IPS-18a (cell line): Measurements from ENCODE around the gene CA12.

Experiments used
- H3K27ac ChIP-seq: one replicate; pipeline ENCODE4 v1.5.1; 2013; ENCODE audit warnings: low read length
- H3K27me3 ChIP-seq: one replicate; pipeline ENCODE4 v1.6.1; 2013; ENCODE audit warnings: mild to moderate bottlenecking, low read length; ENCODE audit not compliant: control insufficient read depth, insufficient read depth
- H3K36me3 ChIP-seq: one replicate; pipeline ENCODE4 v1.6.1; 2013; ENCODE audit warnings: low read depth, low read length; ENCODE audit not compliant: control insufficient read depth
- H3K4me1 ChIP-seq: one replicate; pipeline ENCODE4 v1.6.1; 2013; ENCODE audit warnings: low read depth, low read length; ENCODE audit not compliant: control insufficient read depth
- H3K4me3 ChIP-seq: one replicate; pipeline ENCODE4 v1.5.1; 2013; ENCODE audit warnings: low read length
- H3K9ac ChIP-seq: one replicate; pipeline ENCODE4 v1.6.1; 2013; ENCODE audit warnings: mild to moderate bottlenecking, low read length, moderate library complexity
- H3K9me3 ChIP-seq: one replicate; pipeline ENCODE4 v1.6.1; 2013; ENCODE audit warnings: low read depth, low read length; ENCODE audit not compliant: control insufficient read depth

Gene CA12

DNA sequence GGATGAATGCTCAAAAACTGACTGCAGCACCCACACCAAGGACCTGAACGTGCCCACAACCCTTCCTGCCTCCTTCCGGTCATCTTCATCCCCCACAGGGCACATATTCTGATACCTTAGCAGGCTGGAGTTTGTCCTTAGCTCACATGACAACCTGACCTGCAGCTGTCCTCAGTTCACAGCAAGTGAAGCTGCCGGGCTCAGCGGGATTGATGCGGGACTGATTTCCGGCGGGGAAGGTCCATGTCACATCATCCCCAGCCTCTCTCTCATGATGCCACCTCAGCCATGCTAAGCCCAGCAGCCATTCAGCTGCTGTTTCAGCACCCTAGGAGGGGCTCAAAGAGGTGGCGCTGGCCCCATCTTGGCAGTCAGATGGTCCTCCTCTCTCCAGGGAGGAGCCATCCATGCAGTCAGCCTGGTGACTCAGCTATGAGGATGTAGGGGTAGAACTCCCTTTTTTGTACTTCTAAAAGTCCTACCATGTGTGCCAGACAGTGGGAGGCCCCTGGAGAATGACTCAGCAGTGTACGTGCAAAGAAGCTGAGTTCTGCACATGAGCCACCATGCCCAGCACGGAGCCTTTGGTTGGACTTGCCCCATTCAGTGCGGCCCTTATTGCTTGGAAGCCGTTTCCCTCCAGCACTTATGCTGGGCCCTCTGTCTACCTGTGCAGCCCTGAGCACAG lies 9.5 kb downstream of the CA12 start:
- no peaks in the 10 kb centered on the region for H3K36me3 ChIP-seq

DNA sequence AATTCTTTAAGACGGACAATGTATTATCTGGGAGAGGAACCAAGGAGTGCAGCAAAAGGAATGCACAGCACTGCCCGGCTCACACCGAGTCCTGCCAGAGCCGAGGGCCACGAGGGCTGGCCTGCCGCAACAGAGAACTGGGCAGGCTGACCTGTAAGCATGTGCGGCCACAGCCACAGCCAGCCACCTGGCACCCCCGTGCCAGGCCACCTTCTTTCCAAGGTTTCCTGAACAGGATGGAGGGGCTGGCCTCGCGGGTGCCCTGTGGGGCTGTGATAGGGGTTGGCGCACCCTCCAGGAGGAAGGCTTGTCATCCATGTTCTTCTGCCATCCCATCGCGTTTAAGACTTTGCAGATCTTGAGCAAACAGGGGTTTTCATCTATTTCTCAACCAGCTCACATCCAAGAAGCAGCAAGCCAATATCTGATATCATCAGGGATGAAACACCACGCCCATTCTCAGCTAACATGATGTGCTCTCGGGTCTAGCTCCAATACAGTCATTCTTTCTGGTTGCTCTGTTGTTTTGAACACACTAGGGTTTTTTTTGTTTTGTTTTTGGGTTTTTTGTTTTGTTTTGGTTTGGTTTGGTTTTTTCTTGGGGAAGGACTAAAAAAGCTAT lies 10.2 kb downstream of the CA12 start:
- Histone ChIP-seq H3K36me3 (no peaks in the 10 kb centered on the region), H3K4me1 (peaks cover 4% of the 10 kb centered on the region), H3K9me3 (no peaks in the 10 kb centered on the region), H3K9ac (no peak overlapping the region), H3K27ac (no peak overlapping the region), H3K4me3 (no peak overlapping the region), H3K27me3 (no peaks in the 10 kb centered on the region)

More for the DNA sequence above, 9.5 kb downstream of the CA12 start:
- H3K4me3 ChIP-seq = no peak overlapping the region
- H3K27ac ChIP-seq = no peak overlapping the region
- no peaks in the 10 kb centered on the region for H3K9me3 ChIP-seq
- H3K4me1 ChIP-seq = peaks cover 4% of the 10 kb centered on the region
- H3K9ac ChIP-seq = no peak overlapping the region
- H3K27me3 ChIP-seq = no peaks in the 10 kb centered on the region

DNA sequence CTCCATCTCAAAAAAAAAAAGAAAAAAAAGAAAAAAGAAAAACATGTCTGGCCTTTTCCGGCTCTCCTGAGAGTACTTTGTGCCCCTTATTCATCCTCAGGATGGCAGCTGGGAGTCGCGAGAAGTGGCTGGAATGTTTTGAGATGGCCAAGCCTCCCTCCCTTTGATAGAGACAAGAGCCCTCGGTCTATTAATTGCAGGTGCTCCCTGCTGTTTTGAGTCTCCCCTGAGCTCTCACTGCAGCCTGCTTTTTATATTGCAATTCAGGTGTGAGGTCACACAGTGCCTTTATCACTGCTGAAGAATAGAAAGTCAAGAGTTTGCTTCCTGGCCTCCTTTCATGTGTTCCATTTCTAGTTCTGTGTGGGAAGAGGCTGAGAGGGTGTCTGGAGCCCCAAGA lies 10.9 kb downstream of the CA12 start:
- no peaks in the 10 kb centered on the region for H3K27me3 ChIP-seq
- H3K9me3 ChIP-seq = no peaks in the 10 kb centered on the region
- no peak overlapping the region for H3K9ac ChIP-seq
- H3K4me1 ChIP-seq = peaks cover 4% of the 10 kb centered on the region
- H3K4me3 ChIP-seq = no peak overlapping the region
- no peak overlapping the region for H3K27ac ChIP-seq
- H3K36me3 ChIP-seq = no peaks in the 10 kb centered on the region

DNA sequence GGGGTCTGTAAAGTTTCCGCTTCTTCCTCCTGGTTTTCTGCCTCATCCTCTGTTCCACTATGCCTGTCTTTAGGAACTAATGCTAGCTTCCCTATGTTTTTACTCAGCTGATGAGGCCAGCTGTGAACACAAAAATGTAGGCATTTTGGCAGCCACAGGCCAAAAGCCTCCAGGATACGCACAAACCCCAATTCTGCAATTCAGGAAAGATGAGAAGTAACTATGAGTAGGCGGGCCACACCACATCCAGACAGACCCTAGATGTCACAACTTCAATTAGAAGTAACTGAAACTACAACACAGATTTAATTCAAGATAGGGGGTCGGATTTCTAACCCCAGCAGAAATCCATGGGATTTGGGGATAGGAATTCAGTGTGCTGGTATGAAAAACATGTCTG lies 11.9 kb downstream of the CA12 start:
- Histone ChIP-seq H3K4me1 (peaks cover 4% of the 10 kb centered on the region), H3K9me3 (no peaks in the 10 kb centered on the region), H3K36me3 (no peaks in the 10 kb centered on the region), H3K9ac (no peak overlapping the region), H3K27ac (no peak overlapping the region), H3K4me3 (no peak overlapping the region), H3K27me3 (no peaks in the 10 kb centered on the region)

DNA sequence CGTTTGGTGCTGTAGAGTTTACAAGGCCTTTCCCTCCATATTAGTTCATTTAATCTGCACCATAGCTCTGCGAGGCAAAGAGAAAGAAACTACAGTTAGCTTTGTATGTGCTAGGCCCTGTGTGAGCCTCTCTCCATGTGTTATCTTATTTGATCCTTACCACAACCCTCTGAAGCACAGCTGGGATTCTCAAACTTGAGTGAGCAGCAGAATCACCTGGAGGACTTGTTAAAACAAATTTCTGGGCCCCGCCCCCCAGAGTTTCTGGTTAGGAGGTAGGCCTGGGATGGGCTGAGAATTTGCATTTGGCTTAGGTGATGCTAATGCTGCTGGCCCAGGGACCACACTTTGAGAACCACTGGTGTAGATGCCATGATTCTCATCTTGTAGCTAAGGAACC lies 12.3 kb downstream of the CA12 start:
- H3K27ac ChIP-seq = no peak overlapping the region
- peaks cover 4% of the 10 kb centered on the region for H3K4me1 ChIP-seq

DNA sequence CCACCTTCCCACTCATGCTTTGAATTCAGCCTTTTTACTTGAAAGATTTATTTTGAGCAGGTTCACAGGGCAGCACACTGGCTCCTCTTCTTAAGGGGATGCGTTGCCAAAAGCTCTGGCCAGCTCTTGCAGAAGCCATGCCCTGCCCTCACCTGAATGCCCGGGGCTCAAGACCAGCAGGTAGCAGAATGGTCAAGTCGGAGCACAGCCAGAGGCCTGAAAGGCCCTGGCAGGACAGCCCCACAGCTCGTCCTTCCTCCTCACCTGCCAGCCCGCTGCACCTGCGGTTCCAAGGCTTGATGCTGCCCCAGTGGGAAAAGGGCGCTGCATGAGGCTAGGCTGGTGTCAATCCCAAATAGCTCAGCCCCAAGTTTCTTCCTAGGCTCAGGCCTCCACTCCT lies 13.1 kb downstream of the CA12 start:
- Histone ChIP-seq H3K9me3 (no peaks in the 10 kb centered on the region), H3K9ac (no peak overlapping the region), H3K36me3 (no peaks in the 10 kb centered on the region), H3K27me3 (no peaks in the 10 kb centered on the region), H3K27ac (no peak overlapping the region), H3K4me3 (no peak overlapping the region), H3K4me1 (peaks cover 4% of the 10 kb centered on the region)

More for the DNA sequence above, 12.3 kb downstream of the CA12 start:
- Histone ChIP-seq H3K27me3 (no peaks in the 10 kb centered on the region), H3K36me3 (no peaks in the 10 kb centered on the region), H3K9ac (no peak overlapping the region), H3K4me3 (no peak overlapping the region), H3K9me3 (no peaks in the 10 kb centered on the region)

DNA sequence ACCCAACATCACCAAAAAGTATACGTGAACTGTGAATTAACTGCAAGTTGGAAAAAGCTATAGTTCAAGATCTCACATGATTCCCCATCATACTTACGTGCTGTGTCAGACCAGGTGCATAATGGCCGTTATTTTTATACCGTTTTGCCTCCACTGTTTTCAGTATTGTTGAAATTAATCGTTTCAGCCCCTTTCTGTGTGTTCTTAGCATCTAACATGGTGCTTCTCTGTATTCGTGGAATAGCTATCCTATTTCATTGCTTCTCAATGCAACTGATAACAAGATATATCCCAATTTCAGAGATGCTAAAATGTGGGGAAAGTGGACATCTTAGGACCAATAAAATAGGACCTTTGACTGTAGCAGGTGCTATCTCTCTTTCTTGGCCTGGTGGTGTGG lies 13.7 kb downstream of the CA12 start:
- Histone ChIP-seq H3K36me3 (no peaks in the 10 kb centered on the region), H3K27ac (no peak overlapping the region), H3K9ac (no peak overlapping the region), H3K4me3 (no peak overlapping the region), H3K9me3 (no peaks in the 10 kb centered on the region), H3K4me1 (peaks cover 8% of the 10 kb centered on the region), H3K27me3 (no peaks in the 10 kb centered on the region)

DNA sequence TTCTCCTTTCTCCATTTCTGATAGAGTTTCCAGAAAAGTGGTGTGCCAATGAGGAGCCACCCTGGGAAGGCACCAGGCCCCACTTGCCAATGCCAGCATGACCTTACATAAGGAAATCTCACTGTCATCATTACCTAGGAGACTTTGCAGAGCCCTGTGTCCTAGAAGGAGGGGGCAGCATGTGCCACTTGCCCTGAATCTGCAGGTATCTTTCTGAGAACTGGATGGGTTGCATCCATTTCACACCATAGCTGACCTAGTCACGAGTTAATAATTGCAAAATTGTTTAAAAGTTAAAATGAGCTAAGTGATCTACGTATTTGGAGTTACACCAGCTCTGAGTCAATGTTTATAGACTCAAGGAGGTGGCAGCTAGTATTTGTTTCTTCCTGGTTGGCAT lies 14.3 kb downstream of the CA12 start:
- no peak overlapping the region for H3K27ac ChIP-seq
- no peak overlapping the region for H3K4me3 ChIP-seq
- H3K9ac ChIP-seq = no peak overlapping the region
- H3K36me3 ChIP-seq = no peaks in the 10 kb centered on the region
- no peaks in the 10 kb centered on the region for H3K27me3 ChIP-seq
- peaks cover 10% of the 10 kb centered on the region for H3K4me1 ChIP-seq
- H3K9me3 ChIP-seq = no peaks in the 10 kb centered on the region

DNA sequence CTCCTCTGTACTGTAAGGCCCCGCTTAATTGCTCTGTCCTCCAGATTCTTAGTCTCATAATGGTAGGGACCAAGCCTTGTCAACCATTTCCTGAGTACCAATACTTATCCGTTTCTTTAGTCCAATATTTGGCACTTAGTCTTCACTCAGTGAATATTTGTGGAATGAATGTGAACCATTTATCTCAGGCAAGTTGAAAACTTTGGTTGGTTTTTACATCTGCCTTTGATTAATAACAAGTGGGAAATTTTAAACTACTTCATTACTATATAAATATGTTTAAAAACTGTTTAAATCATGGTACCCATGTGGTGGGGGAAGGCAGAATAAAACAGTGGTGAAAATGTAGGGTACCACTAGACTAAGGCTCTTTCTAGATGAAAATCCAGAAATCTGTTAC lies 15.2 kb downstream of the CA12 start:
- Histone ChIP-seq H3K4me3 (no peak overlapping the region), H3K27me3 (no peaks in the 10 kb centered on the region), H3K27ac (no peak overlapping the region), H3K9me3 (no peaks in the 10 kb centered on the region), H3K36me3 (no peaks in the 10 kb centered on the region), H3K9ac (no peak overlapping the region), H3K4me1 (peaks cover 18% of the 10 kb centered on the region)

DNA sequence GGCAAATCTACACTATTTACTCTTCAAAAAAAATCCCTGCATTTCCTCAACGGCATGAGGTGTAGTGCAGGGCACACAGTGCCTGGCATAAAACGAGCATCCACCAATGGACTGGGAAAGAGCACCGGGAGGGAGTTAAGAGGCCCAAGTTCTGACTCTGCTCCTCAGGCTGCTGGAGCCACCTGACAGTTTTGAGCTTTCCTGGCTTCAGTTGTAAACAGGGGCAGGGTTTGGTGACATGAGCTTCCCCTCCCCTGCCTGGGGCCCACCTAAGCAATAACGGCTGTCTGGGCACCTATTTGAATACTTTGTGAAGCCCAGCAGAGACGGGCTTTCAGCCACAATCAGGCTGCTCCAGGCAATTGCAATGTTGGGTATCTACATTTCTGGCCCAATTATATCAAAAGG lies 16.4 kb downstream of the CA12 start:
- H3K9ac ChIP-seq = no peak overlapping the region
- H3K9me3 ChIP-seq = no peaks in the 10 kb centered on the region
- no peaks in the 10 kb centered on the region for H3K36me3 ChIP-seq
- H3K27me3 ChIP-seq = no peaks in the 10 kb centered on the region
- H3K27ac ChIP-seq = no peak overlapping the region
- peaks cover 14% of the 10 kb centered on the region for H3K4me1 ChIP-seq
- H3K4me3 ChIP-seq = no peak overlapping the region

DNA sequence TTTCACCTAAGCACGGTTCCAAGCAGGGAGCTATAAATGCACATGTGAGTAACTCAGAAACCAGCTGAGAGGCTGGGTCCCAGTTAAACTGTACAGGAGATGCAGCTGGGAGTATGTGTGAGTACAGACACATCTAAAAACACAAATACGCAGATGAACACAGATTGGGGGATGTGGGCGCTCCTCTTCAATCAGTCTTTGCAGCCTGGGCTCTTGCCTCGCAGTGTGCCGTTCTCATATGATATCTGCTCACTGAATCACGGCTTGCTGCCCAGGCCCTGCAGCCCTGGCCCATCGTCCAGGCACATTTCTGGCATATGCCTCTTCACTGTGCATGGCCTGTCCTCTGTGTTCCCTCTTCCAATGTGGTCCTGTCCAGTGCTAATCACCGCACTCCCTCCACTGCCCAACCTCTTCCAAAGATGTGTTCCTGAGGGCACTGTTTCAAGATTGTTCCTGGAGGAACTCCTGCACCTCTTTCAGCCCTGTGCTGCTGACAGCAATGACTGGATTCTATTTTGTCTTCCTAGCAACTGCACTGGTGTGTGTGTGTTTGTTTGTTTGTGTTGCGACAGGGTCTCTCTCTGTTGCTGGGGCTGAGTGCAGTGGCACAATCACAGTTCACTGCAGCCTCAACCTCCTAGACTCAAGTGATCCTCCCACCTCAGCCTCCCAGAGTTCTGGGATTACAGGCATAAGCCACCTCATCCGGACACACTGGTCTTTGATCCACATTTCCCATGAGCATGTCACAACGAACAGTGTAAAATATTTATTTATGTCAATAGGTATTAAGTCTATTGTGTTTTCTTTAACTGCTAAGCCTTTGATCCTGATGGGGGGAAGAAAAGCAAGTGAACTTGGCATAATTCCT lies 17.0 kb downstream of the CA12 start:
- Histone ChIP-seq H3K9ac (no peak overlapping the region), H3K4me3 (no peak overlapping the region)

More for the DNA sequence above, 17.0 kb downstream of the CA12 start:
- Histone ChIP-seq H3K27ac (no peak overlapping the region), H3K27me3 (no peaks in the 10 kb centered on the region), H3K4me1 (peaks cover 14% of the 10 kb centered on the region), H3K36me3 (no peaks in the 10 kb centered on the region), H3K9me3 (no peaks in the 10 kb centered on the region)
